ENCODE data around the gene UACA.
A peak's percentile ranks its signal among the peaks of the same experiment; 100 is the strongest.

Gene UACA

GRCh38 chr15:70610541-70610940, 152.8 kb downstream of the UACA start:
- TF ChIP-seq CTCF (IDR thresholded peaks at IDR 0.05; ENCODE audit: low read depth, low read length), result no peak
- in situ Hi-C loops (cut with HindIII; ENCODE audit: low sequenced_read_pairs), result no loop called here
- no peak for DNase-seq (ENCODE audit: low read depth, low spot score)
- no peak overlapping the region for H3K4me3 ChIP-seq (ENCODE audit: low read depth, low read length)

GRCh38 chr15:70609889-70610288, 153.5 kb downstream of the UACA start:
- H3K4me3 ChIP-seq (ENCODE audit: low read depth, low read length), result no peak overlapping the region
- in situ Hi-C loops (cut with HindIII; ENCODE audit: low sequenced_read_pairs), result no loop called here
- TF ChIP-seq CTCF (IDR thresholded peaks at IDR 0.05; ENCODE audit: low read depth, low read length), result no peak
- no peak for DNase-seq (ENCODE audit: low read depth, low spot score)

GRCh38 chr15:70608144-70608543, 155.2 kb downstream of the UACA start:
- no peak overlapping the region for H3K4me3 ChIP-seq (ENCODE audit: low read depth, low read length)
- no peak for TF ChIP-seq CTCF (IDR thresholded peaks at IDR 0.05; ENCODE audit: low read depth, low read length)
- in situ Hi-C loops (cut with HindIII; ENCODE audit: low sequenced_read_pairs), result no loop called here
- peak; percentile 73 for DNase-seq (ENCODE audit: low read depth, low spot score)

- no peak overlapping the region for H3K4me3 ChIP-seq (ENCODE audit: low read depth, low read length)
- no peak for TF ChIP-seq CTCF (IDR thresholded peaks at IDR 0.05; ENCODE audit: low read depth, low read length)
- in situ Hi-C loops (cut with HindIII; ENCODE audit: low sequenced_read_pairs), result no loop called here
- peak; percentile 94 for DNase-seq (ENCODE audit: low read depth, low spot score)
These were observed 157.6 kb downstream of the UACA start for GRCh38 chr15:70605606-70606410.

GRCh38 chr15:70604666-70605315, 158.6 kb downstream of the UACA start:
- peak; percentile 36 for DNase-seq (ENCODE audit: low read depth, low spot score)
- in situ Hi-C loops (cut with HindIII; ENCODE audit: low sequenced_read_pairs), result no loop called here
- peak; percentile 27 for TF ChIP-seq CTCF (IDR thresholded peaks at IDR 0.05; ENCODE audit: low read depth, low read length)
- no peak overlapping the region for H3K4me3 ChIP-seq (ENCODE audit: low read depth, low read length)
